NCI-H2081 treated with DMSO at 0.1 percent for 48 hours (cell line): ENCODE results near the gene STEAP1.
"Not testable (repeated sequence)": the region's sequence is repeated elsewhere in the genome, so short reads cannot be mapped to it uniquely, and the experiment has no call there.

ENCODE experiments used
- DNase-seq: peaks from one replicate; lab custom pipeline; 2025; lab: John Stamatoyannopoulos, UW

The STEAP1 gene

DNA sequence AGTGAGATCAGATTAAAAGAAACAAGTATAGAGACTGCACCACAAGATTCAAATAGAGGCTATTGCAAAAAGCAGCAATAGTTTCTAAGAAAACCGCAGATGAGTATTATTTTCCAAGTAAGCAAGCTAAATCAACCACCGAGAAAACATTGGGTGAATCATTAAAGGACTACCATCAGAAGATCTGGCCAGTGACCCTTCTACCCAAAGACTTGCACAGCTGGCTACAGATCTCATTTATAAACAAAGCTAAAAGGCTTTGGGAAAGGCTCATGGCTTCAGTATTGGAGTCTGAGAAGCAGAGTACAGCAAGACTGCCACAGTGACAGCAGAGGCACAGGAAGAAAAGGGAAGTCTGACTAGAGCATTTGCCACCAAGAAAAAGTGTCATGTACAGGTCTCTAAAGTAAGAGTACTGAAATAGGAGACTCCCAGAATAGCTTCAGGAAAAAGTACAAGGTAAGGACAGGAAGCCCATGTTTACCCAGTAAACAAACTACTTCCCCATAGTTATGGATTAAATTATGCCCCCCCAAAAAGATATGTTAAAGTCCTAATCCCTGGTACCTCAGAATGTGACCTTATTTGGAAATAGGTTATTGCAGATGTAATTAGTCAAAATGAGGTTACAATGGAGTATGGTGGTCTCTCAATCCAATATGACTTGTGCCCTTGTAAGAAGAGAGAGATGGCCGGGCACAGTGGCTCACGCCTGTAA is 19.0 kb downstream of the STEAP1 start:
- no peak for DNase-seq

- DNase-seq, result no peak
Observed at GRCh38 chr7:90175667-90176066, 21.4 kb downstream of the STEAP1 start.

GRCh38 chr7:90176195-90176594 is 21.9 kb downstream of the STEAP1 start:
- DNase-seq, result no peak

- no peak for DNase-seq
Observed at GRCh38 chr7:90178166-90178565, 23.9 kb downstream of the STEAP1 start.

DNA sequence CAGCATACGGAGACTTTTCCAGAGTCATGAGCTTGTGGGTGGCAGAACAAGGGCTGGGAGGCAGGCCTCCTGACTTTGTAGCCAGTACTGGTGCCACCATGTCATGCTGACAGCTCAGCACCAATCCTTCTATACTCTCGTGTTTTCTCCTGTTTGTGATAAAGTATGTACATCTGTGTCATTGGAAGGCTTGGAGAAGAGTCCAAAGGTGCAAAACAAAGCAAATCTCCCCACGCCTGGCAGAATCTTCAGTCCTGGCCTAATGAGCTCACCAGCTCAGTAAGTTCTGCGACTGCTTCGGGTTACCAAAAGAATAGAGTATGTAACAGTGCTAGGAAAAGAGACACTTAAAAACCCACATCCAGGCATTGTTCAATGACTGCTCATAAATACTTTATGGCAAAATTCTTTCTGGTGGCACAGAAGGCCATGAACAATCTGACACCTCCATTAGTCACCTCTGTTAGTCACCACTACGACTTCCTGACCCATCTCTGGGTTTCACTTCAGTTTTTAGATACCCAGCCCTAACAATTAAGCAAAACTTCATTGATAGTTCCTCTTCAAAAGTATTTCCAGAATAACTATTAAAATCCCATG is 24.5 kb downstream of the STEAP1 start:
- no peak for DNase-seq

DNA sequence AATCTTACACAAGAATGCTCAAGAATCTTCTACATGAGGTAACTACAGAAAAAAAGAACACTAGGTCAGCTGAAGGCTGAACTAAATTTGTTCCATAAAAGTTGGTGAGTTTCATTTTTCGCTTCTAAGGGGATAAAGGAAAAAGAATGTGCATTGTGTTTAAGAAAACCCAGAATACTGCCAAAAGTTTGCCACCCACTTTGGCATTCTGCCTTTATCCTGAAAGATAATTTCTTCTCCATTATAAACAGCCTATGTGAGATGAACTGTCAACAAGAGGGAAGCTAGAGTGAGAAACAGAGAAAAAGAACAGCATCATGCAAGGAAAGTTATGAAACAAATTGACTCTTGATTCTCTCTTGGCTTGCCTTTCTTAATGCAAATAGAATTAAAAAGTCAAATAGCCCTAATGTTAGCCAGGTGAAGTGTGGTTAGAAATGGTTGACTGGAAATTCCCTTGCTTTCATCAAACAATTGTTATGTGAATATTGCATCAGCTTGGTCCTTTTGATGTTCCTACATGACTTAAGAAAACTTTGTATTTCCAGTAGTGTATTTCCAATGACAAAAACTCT is 25.8 kb downstream of the STEAP1 start:
- DNase-seq, result no peak

DNA sequence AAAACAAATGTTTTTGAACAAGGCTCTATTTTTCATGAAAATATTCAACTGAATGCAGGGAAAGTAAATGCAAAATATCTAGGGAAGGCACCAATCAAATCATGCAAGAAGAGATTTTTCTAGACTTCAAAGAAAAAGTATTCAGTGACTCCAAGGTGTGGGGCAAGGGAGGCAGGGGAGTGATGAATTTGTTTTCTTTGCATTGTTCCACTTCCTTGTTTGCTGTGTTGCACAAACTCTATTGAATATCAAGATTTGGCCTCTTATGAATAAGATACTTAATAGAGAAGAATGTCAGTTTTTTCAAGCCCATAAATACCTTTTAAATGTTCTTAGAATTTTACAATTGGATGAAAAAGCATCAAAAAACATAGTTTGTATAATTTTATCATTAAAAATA is 26.4 kb downstream of the STEAP1 start:
- DNase-seq, result no peak

DNA sequence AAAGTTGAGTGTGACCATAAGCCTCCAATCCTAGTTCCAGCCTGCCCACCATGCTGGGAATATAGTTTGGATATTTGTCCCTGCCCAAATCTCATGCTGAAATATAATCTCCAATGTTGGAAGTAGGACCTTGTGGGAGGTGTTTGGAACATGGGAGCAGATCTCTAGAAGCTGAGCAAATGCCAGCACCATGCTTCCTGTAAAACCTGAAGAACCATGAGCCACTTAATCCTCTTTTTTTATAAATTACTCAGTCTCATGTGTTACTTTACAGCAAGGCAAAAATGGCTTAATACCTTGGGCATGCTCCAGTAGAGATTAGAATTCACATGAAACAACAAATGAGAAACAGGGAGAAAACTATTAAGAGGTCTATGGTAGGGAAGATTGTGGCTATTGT is 27.2 kb downstream of the STEAP1 start:
- no peak for DNase-seq

DNA sequence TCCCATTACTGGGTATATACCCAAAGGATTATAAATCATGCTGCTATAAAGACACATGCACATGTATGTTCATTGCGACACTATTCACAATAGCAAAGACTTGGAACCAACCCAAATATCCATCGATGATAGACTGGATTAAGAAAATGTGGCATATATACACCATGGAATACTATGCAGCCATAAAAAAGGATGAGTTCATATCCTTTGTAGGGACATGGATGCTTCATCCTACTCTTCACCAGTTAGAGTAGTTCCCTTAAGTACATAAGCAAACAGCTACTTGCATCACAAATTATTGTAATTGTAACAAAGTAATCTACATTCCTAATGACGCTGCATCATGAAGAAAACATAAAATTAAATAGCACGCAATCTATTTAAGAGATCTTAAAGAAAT is 32.0 kb downstream of the STEAP1 start:
- not testable (repeated sequence) for DNase-seq

- DNase-seq, result no peak
Observed at GRCh38 chr7:90187507-90188050, 33.3 kb downstream of the STEAP1 start.

- no peak for DNase-seq
Observed at GRCh38 chr7:90188281-90188680, 34.0 kb downstream of the STEAP1 start.

DNA sequence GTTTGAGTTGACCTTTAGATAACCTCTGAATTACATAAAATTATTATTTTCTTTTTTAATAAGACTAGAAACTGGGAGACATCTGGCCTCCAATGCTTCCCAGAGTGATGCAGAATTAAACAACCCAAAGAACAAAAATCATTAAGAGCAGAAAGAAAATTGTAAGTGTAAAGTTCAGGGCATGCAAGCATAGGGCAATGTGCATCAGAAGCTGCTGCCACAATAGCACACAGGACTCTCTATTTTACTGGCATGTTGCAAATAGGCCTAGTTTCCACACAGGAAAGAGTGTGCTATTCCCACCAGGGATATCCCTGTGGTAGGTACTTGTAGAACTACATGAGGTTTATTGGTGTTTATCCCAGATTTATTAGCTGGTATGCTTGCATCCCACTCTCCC is 36.7 kb downstream of the STEAP1 start:
- DNase-seq, result no peak

GRCh38 chr7:90191648-90192047 is 37.4 kb downstream of the STEAP1 start:
- no peak for DNase-seq

DNA sequence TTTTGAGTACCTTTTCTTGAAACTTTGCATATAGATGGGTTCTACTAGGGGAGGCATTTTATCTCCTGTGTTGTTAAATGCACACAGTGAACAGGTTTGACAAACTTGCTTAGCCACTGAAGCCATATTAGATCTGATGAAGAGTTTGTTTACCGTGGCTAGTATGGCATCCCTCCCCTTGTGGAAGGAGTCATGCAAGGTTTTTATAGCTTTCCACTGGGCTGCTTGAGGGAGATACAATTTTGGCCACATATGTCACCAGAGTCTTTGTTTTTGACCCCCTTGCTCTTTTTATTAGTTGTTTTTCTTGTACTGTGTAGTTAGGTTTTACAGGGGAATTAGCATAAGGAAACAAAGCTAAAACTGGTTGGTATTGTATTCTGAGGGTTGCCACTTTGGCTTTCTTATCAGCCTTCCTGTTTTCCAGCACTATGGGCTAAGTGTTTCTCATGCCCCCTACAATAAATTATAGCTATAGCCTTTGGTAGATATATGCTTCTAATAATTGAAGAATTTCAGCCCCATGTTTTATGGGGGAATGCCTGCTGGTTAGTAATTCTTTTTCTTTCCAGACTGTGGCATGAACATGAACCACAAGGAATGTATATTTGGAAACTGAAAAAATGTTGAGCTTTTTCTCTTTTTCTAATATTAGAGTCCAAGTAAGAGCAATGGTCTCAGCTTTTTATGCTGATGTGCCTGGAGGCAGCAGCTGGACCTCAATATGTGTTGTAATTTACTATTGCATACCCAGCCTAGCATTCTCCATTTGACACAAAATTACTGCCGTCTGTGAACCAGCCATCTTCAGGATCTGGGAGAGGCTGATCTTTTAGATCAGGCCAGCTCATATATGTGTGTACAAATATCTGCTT is 38.8 kb downstream of the STEAP1 start:
- no peak for DNase-seq

GRCh38 chr7:90194911-90195809 is 40.9 kb downstream of the STEAP1 start:
- DNase-seq, result no peak

DNA sequence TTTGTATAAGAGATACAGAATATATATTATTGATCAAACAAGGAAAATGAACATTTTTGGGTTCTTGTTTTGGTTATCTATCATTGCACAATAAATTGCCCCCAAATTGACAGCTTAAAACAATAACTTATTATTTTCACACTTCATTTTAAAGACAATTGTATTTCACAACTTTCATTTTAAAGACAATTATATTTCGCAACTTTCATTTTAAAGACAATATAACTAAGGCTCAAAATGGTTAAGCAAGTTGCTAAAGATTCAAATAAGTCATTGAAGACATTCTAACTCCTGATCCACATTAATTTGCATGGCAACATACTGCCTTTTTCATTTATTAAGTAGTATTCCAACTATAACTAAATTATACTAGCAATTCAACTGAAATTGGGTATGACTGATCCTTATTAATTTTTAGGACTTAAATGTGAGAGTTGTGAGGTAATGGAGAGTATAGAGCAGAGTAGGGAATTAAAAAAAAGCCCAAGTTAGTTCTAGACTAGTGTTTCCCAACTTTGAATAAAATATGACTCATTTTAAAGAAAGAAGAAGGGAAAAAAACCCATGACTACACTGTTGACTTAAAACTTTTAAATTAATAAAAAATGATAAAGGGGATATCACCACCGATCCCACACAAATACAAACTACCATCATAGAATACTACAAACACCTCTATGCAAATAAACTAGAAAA is 47.4 kb downstream of the STEAP1 start:
- no peak for DNase-seq

DNA sequence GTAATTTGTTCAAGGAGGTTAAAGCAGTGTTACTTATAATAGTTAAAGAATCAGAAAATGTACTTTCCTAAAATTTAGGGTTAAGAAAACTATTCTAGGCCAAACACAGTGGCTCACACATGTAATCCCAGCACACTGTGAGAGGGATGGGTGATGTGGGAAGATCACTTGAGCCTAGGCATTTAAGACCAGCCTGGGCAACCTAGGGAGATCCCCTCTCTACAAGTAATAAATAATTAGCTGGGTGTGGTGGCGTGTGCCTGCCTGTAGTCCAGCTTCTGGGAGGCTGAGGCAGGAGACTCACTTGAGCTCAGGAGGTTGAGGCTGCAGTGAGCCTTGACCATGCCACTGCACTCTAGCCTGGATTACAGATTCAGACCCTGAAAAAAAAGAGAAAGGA is 53.7 kb downstream of the STEAP1 start:
- no peak for DNase-seq

DNA sequence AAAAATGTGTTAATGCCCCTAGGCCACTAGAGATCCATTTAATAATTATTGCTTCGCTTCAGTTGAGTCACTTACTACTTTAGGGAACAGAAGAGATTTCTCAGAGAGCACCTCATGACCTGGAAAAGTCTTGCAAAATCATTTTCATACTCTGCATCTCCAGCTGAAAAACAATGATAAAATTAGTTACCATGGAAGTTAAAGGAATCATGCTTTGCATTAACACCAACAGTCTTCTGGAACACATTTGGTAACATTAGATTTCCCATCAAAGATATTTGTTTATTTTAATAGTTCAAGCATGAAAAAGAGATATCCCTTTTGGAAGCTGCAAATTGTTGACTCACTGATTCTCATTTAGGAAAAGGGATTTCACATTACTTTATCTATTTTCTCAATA is 55.5 kb downstream of the STEAP1 start:
- no peak for DNase-seq

DNA sequence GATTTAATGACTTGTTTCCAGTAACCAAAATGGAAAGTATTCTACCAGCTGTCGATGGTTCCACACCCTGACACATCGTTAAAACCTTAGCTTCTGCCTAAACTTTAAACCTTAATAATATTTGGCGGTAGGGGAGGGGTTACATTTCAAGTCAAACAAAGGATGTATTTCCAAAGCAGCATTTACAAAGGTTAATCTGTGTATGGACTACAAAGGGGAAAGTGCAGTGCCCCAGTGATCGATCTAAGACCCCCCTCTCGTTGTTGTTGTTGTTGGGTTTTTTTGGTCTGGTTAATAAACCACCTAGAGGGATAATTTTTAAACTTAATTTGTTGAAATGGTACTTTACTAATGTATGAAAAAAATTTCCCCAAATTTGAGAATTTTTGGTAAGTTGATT is 56.2 kb downstream of the STEAP1 start:
- no peak for DNase-seq

GRCh38 chr7:90210981-90211380 is 56.7 kb downstream of the STEAP1 start:
- no peak for DNase-seq
